Activated CD8-positive, alpha-beta memory T cell treated with anti-CD3 and anti-CD28 coated beads, Interleukin-2, amount 50 U/mL, for 1 hour (primary cell): ENCODE results near the gene EIF5B.
"Not testable (repeated sequence)": the region's sequence is repeated elsewhere in the genome, so short reads cannot be mapped to it uniquely, and the experiment has no call there.

Source experiments
- DNase-seq: peaks from one replicate; pipeline ENCODE4 v3.0.0-alpha.2; 2020; ENCODE audit errors: extremely low read depth

EIF5B gene

GRCh38 chr2:99337113-99338028 is at the start of gene EIF5B:
Gene EIF5B, plus strand, starts transcription at chr2:99337389. Its CDS starts 166 bp downstream, at chr2:99337555.
- peak; percentile 79 for DNase-seq

- DNase-seq, result no peak
These were observed 39.2 kb upstream of the EIF5B start for GRCh38 chr2:99297994-99298393.

GRCh38 chr2:99299580-99299979 is 37.6 kb upstream of the EIF5B start:
- no peak for DNase-seq

GRCh38 chr2:99301097-99301496 is 36.1 kb upstream of the EIF5B start, which contains the start of gene LYG1:
Gene LYG1, minus strand, starts transcription at chr2:99301197. Its CDS starts 5,527 bp downstream, at chr2:99295670.
- DNase-seq, result not testable (repeated sequence)

GRCh38 chr2:99317161-99317872 is 19.9 kb upstream of the EIF5B start:
- DNase-seq, result no peak

- DNase-seq, result not testable (repeated sequence)
These were observed 19.4 kb upstream of the EIF5B start for GRCh38 chr2:99317873-99318200.

- no peak for DNase-seq
These were observed 11.8 kb upstream of the EIF5B start for GRCh38 chr2:99325384-99325783.

- peak; percentile 94 for DNase-seq
These were observed 1.0 kb upstream of the EIF5B start, which contains the start of gene TXNDC9 for GRCh38 chr2:99335911-99336803. Gene TXNDC9, minus strand, starts transcription at chr2:99336333. Its CDS starts 3,123 bp downstream, at chr2:99333210.

GRCh38 chr2:99336804-99337112 is 431 bp upstream of the EIF5B start:
- no peak for DNase-seq

GRCh38 chr2:99338029-99338585 is 918 bp downstream of the EIF5B start:
- no peak for DNase-seq

- no peak for DNase-seq
These were observed 3.6 kb downstream of the EIF5B start for GRCh38 chr2:99340669-99341236.

- no peak for DNase-seq
These were observed 5.3 kb downstream of the EIF5B start for GRCh38 chr2:99342536-99342935.

- not testable (repeated sequence) for DNase-seq
These were observed 8.3 kb downstream of the EIF5B start for GRCh38 chr2:99345446-99345845.

GRCh38 chr2:99346218-99346617 is 9.0 kb downstream of the EIF5B start:
- DNase-seq, result no peak

- DNase-seq, result no peak
These were observed 11.0 kb downstream of the EIF5B start for GRCh38 chr2:99348173-99348572.

GRCh38 chr2:99350194-99350593 is 13.0 kb downstream of the EIF5B start:
- no peak for DNase-seq

- no peak for DNase-seq
These were observed 16.9 kb downstream of the EIF5B start for GRCh38 chr2:99354070-99354469.

GRCh38 chr2:99354825-99355224 is 17.6 kb downstream of the EIF5B start:
- not testable (repeated sequence) for DNase-seq

GRCh38 chr2:99356853-99357252 is 19.7 kb downstream of the EIF5B start:
- no peak for DNase-seq

- DNase-seq, result no peak
These were observed 28.5 kb downstream of the EIF5B start for GRCh38 chr2:99365661-99366060.

- DNase-seq, result not testable (repeated sequence)
These were observed 31.7 kb downstream of the EIF5B start for GRCh38 chr2:99368854-99369253.
